ENCODE results near the gene ATXN1. TPM values are rescaled to one million over a fixed set of nuclear protein-coding genes. Genes with fewer than 3 reads are reported as not detected.

ATXN1 gene
- total RNA-seq, 4 donors from 2014 or later: 38.7 to 78.3 (median 62.6) TPM

DNA sequence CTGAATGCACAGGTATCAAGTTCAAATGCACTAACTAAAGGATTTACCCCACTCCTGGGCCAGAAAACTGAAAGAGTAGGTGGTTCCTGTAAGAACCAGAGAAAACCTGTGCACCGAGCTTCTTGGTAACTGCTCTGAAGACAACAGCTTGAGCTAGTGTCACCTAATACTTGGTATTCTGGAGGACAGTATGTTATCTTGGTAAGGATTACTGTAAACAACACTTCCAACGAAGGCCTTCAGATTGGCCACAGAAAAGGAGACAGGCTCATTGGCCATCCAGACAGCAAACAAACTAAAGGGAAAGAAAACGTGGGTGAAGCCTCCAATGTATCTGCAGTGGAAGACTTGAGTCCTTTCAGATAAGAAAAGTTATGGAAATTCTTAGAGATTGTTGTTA, 461.4 kb downstream of the ATXN1 start:
- no peaks in the 10 kb centered on the region for H3K4me1 ChIP-seq
- H3K4me3 ChIP-seq: no peak overlapping the region
- H3K9me3 ChIP-seq: no peaks in the 10 kb centered on the region
- H3K36me3 ChIP-seq: peaks cover 0 to 42% of the 10 kb centered on the region in 2 donors
- H3K27me3 ChIP-seq: no peaks in the 10 kb centered on the region
- TF ChIP-seq EP300 (IDR thresholded peaks at IDR 0.05) (no peak), POLR2A (IDR thresholded peaks at IDR 0.05) (no peak), POLR2AphosphoS5 (IDR thresholded peaks at IDR 0.05) (no peak)
- TF ChIP-seq, protein P1, sequence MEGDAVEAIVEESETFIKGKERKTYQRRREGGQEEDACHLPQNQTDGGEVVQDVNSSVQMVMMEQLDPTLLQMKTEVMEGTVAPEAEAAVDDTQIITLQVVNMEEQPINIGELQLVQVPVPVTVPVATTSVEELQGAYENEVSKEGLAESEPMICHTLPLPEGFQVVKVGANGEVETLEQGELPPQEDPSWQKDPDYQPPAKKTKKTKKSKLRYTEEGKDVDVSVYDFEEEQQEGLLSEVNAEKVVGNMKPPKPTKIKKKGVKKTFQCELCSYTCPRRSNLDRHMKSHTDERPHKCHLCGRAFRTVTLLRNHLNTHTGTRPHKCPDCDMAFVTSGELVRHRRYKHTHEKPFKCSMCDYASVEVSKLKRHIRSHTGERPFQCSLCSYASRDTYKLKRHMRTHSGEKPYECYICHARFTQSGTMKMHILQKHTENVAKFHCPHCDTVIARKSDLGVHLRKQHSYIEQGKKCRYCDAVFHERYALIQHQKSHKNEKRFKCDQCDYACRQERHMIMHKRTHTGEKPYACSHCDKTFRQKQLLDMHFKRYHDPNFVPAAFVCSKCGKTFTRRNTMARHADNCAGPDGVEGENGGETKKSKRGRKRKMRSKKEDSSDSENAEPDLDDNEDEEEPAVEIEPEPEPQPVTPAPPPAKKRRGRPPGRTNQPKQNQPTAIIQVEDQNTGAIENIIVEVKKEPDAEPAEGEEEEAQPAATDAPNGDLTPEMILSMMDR (IDR thresholded peaks at IDR 0.05): no peak
- no peak for ATAC-seq
- 88% methylated on average over 2 of the region's 3 CpGs; no CpG with 5 or more reads in 1 of the 2 donors for WGBS, 2 donors (ENCODE audit: low coverage in 1 of 2)
- no peak overlapping the region for H3K27ac ChIP-seq

DNA sequence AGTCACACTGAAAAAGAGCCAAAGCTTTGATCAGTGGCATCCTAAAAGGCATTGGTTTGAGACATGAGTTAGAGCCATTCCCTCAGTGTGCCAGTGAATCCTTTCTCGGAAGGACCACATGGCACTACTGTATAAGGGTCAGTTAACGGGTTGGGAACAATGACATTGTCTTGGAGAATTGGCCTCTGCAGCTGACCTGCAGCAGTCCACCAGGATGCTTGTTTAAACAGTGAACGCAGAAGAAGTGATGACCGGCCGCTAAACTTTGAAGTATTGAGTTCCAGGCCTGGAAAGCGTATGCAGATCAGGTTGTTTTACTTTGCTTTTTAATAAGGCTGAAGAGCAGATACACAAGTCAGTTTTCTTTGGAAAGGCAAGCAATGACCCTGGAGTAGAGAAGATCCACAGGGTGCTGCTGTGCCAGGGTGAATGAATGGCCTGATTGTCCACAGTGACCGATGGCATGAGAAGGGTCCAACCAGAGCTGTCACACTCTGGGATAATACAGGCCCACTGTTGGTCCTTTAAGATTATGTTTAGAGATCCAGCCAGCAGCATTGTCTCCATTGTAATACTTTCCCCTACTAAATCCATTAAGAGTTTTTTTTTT, 465.1 kb downstream of the ATXN1 start:
- H3K4me3 ChIP-seq: no peak overlapping the region
- H3K27me3 ChIP-seq: no peaks in the 10 kb centered on the region
- no peaks in the 10 kb centered on the region for H3K9me3 ChIP-seq
- ATAC-seq: no peak
- H3K4me1 ChIP-seq: no peaks in the 10 kb centered on the region
- H3K27ac ChIP-seq: no peak overlapping the region
- peaks cover 0 to 58% of the 10 kb centered on the region in 2 donors for H3K36me3 ChIP-seq
- TF ChIP-seq EP300 (IDR thresholded peaks at IDR 0.05) (no peak), POLR2A (IDR thresholded peaks at IDR 0.05) (no peak), POLR2AphosphoS5 (IDR thresholded peaks at IDR 0.05) (no peak)
- TF ChIP-seq, protein P1 (IDR thresholded peaks at IDR 0.05): no peak
- WGBS, 2 donors (ENCODE audit: low coverage in 1 of 2): 83 to 90% methylated on average over 1 to 7 of the region's 7 CpGs

DNA sequence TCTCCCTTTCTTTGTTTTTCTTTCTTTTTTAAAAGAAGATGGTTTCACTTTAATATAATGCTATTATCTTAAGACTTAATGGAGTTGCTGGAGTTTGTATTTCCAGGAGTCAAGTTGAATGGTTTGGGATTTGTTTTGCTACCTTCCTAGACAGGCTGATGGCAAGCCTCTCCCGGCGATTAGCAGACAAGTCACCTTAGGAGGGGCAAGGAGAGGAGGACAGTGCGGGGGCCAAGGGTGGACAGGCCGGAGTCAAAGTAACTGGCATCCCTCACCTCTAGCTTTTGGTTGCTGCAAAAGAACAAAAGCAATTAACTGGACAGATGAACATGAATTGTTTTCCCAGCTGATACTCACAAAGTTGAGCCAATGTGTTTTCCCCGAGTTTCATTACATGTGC, 465.8 kb downstream of the ATXN1 start:
- WGBS, 2 donors (ENCODE audit: low coverage in 1 of 2): 83 to 87% methylated on average over 3 to 5 of the region's 5 CpGs
- Histone ChIP-seq H3K36me3 (peaks cover 0 to 64% of the 10 kb centered on the region in 2 donors), H3K4me1 (no peaks in the 10 kb centered on the region), H3K9me3 (no peaks in the 10 kb centered on the region), H3K4me3 (no peak overlapping the region), H3K27ac (no peak overlapping the region), H3K27me3 (no peaks in the 10 kb centered on the region)
- ATAC-seq: no peak
- TF ChIP-seq, protein P1 (IDR thresholded peaks at IDR 0.05): no peak
- TF ChIP-seq POLR2AphosphoS5 (IDR thresholded peaks at IDR 0.05): no peak
- TF ChIP-seq POLR2A (IDR thresholded peaks at IDR 0.05): no peak
- no peak for TF ChIP-seq EP300 (IDR thresholded peaks at IDR 0.05)

DNA sequence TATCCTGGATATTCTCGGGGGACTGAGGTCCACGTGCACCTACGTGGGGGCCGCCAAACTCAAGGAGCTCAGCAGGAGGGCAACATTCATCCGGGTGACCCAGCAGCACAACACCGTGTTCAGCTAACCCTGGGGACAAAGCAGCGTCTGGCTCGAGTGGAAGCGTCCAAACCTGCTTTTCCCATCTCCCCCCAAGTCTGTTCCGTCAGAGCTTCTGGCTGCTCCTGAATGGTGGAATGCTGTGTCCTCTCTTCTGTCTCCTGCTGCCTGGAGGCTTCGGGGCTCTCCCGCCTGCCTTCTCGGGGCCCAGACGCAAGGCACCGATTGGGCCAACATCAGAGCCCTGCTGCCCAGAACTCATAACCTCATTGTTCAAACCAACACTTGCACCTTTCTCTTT, 466.2 kb downstream of the ATXN1 start:
- ATAC-seq: no peak
- H3K9me3 ChIP-seq: no peaks in the 10 kb centered on the region
- H3K36me3 ChIP-seq: peaks cover 0 to 69% of the 10 kb centered on the region in 2 donors
- WGBS, 2 donors (ENCODE audit: low coverage in 1 of 2): 80 to 93% methylated on average over 1 to 15 of the region's 15 CpGs
- no peak overlapping the region for H3K27ac ChIP-seq
- TF ChIP-seq, protein P1 (IDR thresholded peaks at IDR 0.05): no peak
- TF ChIP-seq EP300 (IDR thresholded peaks at IDR 0.05): no peak
- TF ChIP-seq POLR2A (IDR thresholded peaks at IDR 0.05): no peak
- no peak for TF ChIP-seq POLR2AphosphoS5 (IDR thresholded peaks at IDR 0.05)
- no peak overlapping the region for H3K4me3 ChIP-seq
- no peaks in the 10 kb centered on the region for H3K4me1 ChIP-seq
- H3K27me3 ChIP-seq: no peaks in the 10 kb centered on the region

GRCh38 chr6:16294371-16294770, 466.9 kb downstream of the ATXN1 start:
- no peaks in the 10 kb centered on the region for H3K4me1 ChIP-seq
- H3K36me3 ChIP-seq: peaks cover 0 to 70% of the 10 kb centered on the region in 2 donors
- H3K27me3 ChIP-seq: no peaks in the 10 kb centered on the region
- 77 to 100% methylated on average over 2 to 3 of the region's 10 CpGs for WGBS, 2 donors (ENCODE audit: low coverage in 1 of 2)
- TF ChIP-seq EP300 (IDR thresholded peaks at IDR 0.05) (no peak), POLR2A (IDR thresholded peaks at IDR 0.05) (no peak)
- TF ChIP-seq, protein P1 (IDR thresholded peaks at IDR 0.05): no peak
- H3K27ac ChIP-seq: no peak overlapping the region
- ATAC-seq: no peak
- H3K9me3 ChIP-seq: no peaks in the 10 kb centered on the region
- no peak overlapping the region for H3K4me3 ChIP-seq

Data from gastroesophageal sphincter (tissue), 4 donors.